Measurements from ENCODE around the gene BRD3OS.

- TF ChIP-seq CTCF (IDR thresholded peaks at IDR 0.05) (no peak), POLR2A (IDR thresholded peaks at IDR 0.05) (no peak)
Measured at GRCh38 chr9:134057307-134057657, 32.0 kb downstream of the BRD3OS start.

Data from adrenal gland (tissue), 5 donors.